ENCODE results near the gene LMX1B.
"Not testable (repeated sequence)": the region's sequence is repeated elsewhere in the genome, so short reads cannot be mapped to it uniquely, and the experiment has no call there.

LMX1B gene

DNA sequence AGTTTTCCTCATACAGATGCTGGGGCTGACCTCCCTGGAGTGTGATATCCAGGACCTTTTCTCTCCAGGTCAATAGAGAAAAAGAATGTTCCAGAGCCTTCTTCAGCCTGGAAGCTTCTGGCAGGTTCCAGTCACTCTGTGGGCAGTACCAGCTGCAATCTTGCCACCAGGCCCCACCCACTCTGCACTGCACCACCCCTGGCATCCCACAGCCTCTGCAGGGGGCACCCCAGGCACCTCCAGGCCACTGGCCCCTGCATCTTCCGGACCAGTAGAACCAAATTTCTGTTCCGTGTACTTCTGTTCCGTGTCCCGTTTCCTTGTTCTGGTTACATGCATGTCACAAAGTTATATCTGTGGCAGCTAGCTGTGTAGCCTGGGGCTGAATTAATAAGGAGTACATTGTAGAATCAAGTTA is 107.8 kb downstream of the LMX1B start:
- DNase-seq = no peak

- peak; percentile 74 for DNase-seq
Measured at GRCh38 chr9:126722252-126722921, 108.7 kb downstream of the LMX1B start.

DNA sequence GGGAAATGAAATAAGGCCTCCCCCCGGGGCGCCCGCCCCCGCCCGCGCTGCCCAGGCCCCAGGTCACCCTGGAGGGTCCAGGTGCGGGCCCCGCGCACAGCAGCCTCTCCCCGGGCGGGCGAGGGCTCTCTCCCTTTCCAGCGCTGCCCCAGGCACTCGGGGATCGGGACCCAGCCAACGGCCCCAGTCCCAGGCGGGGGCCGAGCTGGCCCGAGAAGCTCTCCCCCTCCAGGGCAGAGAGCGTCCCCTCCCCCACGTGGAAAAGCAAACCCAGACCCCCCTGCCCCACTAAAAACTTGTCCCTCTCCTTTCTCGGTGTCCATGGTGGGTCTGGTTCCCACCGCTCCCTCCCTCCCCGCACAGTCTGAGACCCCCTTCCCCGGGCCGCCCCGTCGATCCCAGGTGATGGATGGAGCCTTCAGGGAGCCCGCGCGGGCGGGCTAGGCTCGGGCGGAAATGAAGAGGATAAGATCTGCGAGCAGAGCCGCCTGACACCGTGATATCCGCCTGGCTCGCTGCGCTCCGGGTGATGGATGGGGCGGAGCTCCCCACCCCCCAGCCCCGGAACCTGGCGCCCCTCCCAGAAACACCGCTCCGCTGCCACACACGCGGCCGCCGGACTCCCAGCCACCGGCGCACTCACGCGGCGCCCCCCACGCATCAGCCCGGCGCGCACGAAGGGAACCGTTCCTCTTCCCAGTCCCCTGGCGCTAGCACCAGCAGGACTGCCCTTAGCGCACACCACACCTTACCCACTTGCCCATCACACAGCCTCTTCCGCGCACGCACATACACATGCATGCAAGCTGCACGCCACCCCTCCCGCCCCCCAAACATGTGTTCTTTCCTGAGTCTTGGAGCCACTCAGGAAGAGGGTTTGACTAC is 109.4 kb downstream of the LMX1B start:
- peak; percentile 27 for DNase-seq

DNA sequence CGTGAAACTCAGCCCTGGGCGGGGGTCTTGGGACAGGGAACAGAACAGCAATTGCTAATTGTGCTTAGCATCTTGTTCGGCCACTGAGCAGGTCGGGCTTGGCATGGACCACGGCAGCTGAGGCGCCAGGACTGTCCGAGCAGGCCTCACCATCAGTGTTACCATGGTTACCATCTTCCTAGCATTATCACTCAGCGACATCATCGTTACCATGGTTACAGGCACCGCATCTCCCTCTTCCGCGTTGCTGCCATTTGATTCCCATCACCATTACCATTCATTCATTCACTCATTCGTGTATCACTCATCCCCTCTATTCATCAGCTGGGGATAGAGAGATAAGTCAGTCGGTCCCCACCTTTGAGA is 110.1 kb downstream of the LMX1B start:
- no peak for DNase-seq

DNA sequence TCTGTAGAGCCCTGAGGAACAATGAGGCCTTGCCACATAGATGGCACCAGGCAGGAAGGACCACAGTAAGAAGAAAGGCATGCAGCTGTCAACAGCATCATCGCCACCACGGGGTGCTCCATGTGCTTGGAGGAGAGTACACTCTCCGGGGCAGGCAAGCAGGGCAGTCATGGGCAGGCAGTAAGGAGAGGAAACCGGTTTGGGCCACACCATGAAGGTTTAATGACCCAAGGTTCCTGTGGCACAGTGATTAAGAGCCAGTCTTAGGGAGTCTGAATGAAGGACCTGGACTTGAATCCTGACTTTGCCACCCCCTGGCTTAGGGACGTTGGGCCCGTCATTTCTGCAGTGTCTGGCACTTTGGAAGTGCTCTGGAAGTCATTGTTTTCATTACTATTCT is 110.5 kb downstream of the LMX1B start:
- DNase-seq = no peak

GRCh38 chr9:126725485-126725884 is 111.8 kb downstream of the LMX1B start:
- not testable (repeated sequence) for DNase-seq

- DNase-seq = not testable (repeated sequence)
Measured at GRCh38 chr9:126728210-126728609, 114.5 kb downstream of the LMX1B start.

- DNase-seq = not testable (repeated sequence)
Measured at GRCh38 chr9:126730592-126730991, 116.9 kb downstream of the LMX1B start.

- DNase-seq = no peak
Measured at GRCh38 chr9:126733005-126733404, 119.3 kb downstream of the LMX1B start.

- no peak for DNase-seq
Measured at GRCh38 chr9:126734877-126735276, 121.1 kb downstream of the LMX1B start.

- no peak for DNase-seq
Measured at GRCh38 chr9:126735482-126735881, 121.8 kb downstream of the LMX1B start.

DNA sequence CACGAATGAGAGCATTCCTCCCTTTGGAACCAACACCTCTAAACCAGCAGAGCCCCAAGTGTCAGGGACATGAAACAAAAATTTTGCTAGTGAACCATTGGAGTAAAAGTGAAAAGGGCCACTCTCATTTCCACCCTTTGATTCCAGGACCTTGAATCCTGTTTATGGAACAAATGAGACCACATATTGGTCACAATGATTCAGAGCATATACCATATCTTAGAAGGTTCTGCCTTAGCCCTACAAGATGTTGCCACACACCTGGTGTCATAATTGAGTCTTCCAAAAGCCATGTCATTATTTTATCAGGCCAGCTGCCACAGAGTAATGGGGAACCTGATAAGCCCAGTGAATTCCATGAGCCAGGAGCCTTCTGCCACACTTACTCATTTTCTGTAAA is 124.8 kb downstream of the LMX1B start:
- no peak for DNase-seq

DNA sequence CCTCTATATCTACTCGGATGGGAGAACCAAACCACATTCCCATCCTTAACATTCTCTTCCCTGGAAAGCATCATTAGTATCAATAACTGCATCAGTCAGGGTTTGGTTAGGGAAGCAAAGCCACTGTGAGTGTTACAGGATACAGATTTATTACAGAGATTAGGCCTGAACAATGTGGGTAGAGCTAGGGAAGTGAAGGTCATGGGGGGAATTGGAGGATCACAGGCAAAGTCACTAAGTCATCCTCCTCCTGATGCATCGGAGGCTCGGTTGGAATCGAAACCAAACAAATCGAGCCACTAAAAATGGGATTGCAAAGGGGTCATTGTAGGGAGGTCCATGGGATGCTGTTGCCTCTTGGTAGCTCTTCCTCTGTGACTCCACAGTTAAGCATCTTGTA is 129.3 kb downstream of the LMX1B start:
- no peak for DNase-seq

- no peak for DNase-seq
Measured at GRCh38 chr9:126745574-126746411, 132.1 kb downstream of the LMX1B start.
